GM12865 (cell line): ENCODE measurements around the gene CDH23.

Experiments
- DNase-seq: peaks from one replicate; pipeline ENCODE4 v3.0.0; 2010; ENCODE audit warnings: low read depth
- H3K4me3 ChIP-seq: 2 replicates; pipeline ENCODE4 v1.5.1; 2011; ENCODE audit warnings: mild to moderate bottlenecking, low read depth, low read length, control low read depth
- TF ChIP-seq, protein P1 (sequence below): IDR thresholded peaks from 2 replicates; pipeline ENCODE4 v1.5.1; 2011; ENCODE audit warnings: low read length, control low read depth, low read depth, inconsistent platforms; ENCODE audit not compliant: insufficient read depth; ENCODE audit errors: missing control alignments

Gene CDH23

DNA sequence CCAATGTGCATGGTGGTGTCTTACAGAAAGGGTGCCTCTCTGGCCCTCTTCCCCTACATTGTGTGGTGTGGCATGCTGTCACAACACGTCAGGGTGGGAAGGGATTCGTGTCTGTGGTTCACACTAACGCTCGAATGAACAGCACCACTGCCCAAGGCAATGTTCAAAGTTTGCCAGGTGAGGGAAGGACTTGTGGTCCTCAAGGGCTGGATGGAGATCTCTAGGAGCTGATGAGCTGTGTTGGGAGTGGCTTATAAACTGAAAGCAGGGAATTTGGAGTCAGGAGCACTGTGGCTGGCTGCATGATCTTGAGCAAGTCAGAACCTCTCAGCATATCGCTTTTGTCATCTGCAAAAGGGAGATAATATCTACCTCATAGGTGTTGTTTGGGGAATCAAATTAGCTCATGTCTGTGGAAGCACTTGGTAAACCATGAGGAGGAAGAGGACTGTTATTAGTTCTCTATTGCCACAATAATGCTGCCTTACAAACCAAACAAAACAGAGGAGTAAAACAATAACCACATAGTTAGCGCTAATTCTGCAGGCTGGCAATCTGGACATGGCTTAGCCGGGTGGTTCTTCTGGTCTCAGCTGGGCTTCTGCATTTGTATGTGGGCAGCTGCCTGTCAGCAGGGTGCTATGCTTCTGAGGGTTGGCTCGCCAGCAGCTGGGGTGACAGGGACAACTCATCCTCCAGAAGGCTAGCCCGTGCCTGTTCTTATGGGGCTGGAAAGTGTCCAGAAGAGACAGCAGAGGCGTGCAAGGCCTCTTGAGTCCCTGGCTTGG, 345.8 kb downstream of the CDH23 start:
- TF ChIP-seq, protein P1, sequence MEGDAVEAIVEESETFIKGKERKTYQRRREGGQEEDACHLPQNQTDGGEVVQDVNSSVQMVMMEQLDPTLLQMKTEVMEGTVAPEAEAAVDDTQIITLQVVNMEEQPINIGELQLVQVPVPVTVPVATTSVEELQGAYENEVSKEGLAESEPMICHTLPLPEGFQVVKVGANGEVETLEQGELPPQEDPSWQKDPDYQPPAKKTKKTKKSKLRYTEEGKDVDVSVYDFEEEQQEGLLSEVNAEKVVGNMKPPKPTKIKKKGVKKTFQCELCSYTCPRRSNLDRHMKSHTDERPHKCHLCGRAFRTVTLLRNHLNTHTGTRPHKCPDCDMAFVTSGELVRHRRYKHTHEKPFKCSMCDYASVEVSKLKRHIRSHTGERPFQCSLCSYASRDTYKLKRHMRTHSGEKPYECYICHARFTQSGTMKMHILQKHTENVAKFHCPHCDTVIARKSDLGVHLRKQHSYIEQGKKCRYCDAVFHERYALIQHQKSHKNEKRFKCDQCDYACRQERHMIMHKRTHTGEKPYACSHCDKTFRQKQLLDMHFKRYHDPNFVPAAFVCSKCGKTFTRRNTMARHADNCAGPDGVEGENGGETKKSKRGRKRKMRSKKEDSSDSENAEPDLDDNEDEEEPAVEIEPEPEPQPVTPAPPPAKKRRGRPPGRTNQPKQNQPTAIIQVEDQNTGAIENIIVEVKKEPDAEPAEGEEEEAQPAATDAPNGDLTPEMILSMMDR = no peak
- no peak for DNase-seq
- H3K4me3 ChIP-seq = no peak overlapping the region

DNA sequence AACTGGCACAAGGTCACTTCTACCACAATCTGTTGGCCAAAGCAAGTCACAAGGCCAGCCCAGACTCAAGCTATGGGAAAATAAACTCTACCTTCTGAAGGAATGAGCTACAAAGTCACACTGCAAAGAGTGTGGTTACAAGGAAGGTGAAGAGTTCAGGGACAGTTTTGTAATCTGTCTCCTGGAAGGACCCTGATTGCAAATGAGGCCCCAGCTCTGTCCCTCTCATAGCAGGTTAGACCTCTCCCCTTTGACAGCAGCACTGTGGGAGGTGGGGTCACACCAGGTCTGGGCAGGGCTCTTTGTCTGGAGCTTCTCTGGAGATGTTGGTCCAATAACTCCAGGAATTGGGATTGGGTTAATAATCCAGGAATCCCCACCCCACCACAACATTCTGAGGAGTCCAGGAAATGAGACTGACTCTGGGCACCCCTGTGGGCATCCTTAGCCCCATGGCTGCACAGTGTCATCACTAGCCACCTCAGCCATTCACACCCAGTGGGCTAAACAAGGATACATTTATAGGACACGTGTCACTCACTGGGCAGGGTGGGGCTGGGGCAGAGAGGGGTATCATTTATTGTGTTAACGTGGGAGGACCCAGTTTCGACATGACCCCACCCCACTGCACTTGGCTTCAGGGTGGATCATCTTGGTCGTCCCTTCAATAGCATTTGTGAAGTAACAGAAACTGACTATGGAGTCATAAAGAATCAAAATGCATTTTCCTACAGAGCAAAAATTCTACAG, 346.5 kb downstream of the CDH23 start:
- H3K4me3 ChIP-seq = no peak overlapping the region

DNA sequence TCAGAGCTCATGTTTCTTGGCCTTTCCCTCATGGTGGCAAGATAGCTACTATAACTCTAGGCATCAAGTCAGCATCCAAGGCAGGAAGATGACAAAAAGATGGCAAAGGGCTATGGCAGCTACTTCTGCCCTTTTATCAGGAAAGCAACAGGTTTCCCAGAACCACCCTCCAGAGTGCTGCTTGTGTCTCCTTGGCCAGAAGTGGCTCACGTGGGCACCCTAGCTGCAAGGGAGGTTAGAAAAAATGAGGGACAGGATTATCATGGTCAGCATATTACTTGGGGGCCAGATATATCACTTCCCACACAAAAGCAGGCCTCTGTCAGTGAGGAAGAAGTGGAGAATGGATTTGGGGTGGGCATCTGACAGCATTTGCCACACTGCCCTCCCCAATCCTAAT, 347.1 kb downstream of the CDH23 start:
- TF ChIP-seq, protein P1 = no peak
- DNase-seq = no peak

More for the DNA sequence above, 346.5 kb downstream of the CDH23 start:
- no peak for DNase-seq
- TF ChIP-seq, protein P1 = no peak

DNA sequence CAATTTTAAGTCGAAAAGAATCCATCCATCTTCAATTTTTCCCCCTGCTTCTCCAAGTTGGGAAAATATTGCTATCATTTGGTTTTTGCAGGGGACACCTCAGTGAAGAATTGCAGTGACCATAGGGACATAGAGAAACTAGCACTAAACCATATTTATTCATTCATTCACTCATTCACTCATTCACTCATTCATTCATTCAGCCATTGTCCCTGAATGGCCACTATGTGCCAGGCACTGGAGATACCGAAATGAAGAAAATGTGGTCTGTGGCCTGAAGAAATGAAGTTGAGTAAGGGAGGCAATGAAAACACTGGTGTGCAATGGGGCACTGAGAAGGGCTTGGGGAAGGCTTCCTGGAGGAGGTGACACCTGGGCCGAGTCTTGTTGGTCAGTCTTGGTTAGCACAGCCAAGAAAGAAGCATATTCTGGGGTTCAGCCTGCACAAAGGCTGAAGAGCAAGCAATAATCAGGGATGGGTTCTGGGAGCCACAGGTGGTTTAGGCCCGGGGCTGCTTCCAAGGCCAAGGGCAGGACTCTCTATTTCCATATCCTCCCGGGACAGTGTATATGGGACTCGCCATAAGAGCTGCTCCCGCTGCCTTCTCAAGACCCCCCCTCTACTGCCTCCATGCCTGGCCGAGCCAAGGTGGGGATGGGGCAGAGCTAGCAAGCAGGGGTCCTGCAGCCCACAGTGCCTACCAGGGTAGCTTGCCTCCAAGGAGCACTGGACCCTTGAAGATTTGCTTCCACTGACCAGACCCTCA, 348.4 kb downstream of the CDH23 start:
- no peak overlapping the region for H3K4me3 ChIP-seq
- TF ChIP-seq, protein P1 = no peak
- no peak for DNase-seq

More for the DNA sequence above, 347.1 kb downstream of the CDH23 start:
- H3K4me3 ChIP-seq = no peak overlapping the region

DNA sequence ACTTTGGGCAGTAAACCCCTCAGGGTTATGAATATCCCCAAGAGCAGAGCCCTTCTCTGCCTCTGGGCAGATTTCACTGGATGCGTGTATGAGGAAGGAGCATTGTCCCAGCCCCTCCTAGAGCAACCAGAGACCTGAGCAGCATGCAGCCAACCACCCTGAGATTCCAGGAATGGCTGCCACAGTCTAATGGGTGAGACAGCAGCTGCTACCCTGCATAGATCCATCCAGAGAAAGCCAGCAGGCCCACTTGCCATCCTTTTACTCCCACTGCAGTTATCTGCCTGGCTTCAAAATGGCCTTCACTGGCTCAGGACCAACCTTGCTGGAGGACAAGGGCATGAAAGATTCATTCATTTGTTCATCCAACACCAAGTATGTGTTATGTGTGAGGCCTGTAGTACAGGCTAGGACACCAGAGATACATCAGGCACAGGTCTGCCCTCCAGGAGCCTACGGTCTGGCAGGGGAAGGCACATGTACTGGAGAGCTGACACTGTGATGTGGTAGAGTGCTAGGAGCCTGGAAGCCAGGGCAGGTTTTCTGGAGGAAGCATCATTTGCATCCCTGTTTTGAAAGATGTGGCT, 349.0 kb downstream of the CDH23 start:
- DNase-seq = no peak
- TF ChIP-seq, protein P1 = no peak

DNA sequence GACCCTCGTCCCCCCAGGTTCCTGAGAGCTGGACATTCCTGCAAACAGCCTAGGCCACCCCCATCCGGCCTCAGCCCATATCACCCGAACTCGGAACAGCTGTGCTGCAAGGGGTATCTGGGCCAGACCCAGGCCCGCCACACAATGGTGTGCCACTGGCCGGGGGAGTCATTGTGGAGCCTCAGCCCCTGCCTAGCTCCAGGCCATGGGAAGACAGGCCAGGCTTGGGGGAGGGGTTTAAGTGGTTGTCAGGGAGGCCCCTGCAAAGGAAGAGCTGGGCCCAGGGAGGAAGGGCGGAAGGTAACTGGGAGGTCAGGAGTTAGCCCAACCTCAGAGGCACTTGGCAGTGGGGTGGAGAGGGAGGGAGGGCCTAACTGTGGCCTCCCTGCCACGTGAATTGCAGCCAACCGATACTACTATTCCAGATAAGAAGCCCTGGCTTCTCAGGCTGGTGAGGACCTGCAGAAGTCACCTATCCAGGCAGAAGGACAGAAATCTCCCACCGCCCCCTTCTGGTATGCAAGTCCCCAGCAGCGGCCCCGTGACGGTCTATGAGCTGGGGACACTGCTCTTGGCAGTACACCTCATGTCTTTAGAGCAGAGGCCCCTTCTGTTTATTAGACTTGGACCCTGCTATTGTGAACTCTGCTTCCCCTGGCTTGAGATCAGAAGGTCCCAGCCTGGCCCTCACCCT, 349.8 kb downstream of the CDH23 start:
- H3K4me3 ChIP-seq = no peak overlapping the region
- TF ChIP-seq, protein P1 = no peak

More for the DNA sequence above, 349.0 kb downstream of the CDH23 start:
- H3K4me3 ChIP-seq = no peak overlapping the region

More for the DNA sequence above, 349.8 kb downstream of the CDH23 start:
- no peak for DNase-seq
